Activated CD8-positive, alpha-beta memory T cell treated with anti-CD3 and anti-CD28 coated beads, Interleukin-2, amount 50 U/mL, for 24 hours (primary cell): ENCODE data around the gene THPO.

Experiments used
- DNase-seq: peaks from one replicate; pipeline ENCODE4 v3.0.0-alpha.2; 2020; ENCODE audit errors: extremely low read depth

The THPO gene

GRCh38 chr3:184333700-184334099, 44.3 kb downstream of the THPO start:
- DNase-seq, result no peak

DNA sequence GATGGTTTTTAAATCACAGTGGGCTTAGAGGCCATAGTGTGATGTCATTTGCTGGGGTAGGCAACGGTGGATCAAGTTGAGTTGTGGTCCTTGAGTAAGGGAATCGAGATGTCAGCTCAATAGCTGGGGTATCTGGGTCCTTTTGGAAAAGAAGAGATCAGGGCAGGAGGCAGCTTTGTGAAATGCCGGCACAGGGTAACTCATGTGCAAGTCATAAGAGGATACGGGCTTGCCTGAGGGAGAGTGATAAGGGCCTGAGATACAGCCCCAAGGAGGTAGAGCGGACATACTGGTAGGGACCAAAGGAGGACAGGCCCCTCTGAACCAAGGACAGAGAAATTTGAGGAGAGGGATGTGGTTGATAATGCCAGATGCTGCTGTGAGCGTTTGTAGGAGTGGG, 44.8 kb downstream of the THPO start:
- no peak for DNase-seq

- DNase-seq, result no peak
Measured at GRCh38 chr3:184332370-184333090, 45.5 kb downstream of the THPO start.

GRCh38 chr3:184328516-184328915, 49.5 kb downstream of the THPO start:
- DNase-seq, result no peak

DNA sequence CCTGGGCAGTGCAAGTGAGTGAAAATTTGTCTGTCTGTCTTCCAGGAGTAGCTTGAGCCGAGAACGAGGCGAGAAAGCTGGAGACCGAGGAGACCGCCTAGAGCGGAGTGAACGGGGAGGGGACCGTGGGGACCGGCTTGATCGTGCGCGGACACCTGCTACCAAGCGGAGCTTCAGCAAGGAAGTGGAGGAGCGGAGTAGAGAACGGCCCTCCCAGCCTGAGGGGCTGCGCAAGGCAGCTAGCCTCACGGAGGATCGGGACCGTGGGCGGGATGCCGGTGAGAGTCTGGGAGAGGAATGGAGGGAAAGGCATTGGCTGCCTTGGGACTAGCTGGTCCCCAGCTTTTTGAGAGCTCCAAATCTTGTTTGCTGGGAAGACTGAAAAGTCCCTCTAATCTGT, 50.8 kb downstream of the THPO start:
- no peak for DNase-seq

- DNase-seq, result no peak
Measured at GRCh38 chr3:184325715-184326369, 52.2 kb downstream of the THPO start.

GRCh38 chr3:184325269-184325668, 52.7 kb downstream of the THPO start:
- DNase-seq, result no peak

GRCh38 chr3:184323696-184324095, 54.3 kb downstream of the THPO start:
- DNase-seq, result no peak

DNA sequence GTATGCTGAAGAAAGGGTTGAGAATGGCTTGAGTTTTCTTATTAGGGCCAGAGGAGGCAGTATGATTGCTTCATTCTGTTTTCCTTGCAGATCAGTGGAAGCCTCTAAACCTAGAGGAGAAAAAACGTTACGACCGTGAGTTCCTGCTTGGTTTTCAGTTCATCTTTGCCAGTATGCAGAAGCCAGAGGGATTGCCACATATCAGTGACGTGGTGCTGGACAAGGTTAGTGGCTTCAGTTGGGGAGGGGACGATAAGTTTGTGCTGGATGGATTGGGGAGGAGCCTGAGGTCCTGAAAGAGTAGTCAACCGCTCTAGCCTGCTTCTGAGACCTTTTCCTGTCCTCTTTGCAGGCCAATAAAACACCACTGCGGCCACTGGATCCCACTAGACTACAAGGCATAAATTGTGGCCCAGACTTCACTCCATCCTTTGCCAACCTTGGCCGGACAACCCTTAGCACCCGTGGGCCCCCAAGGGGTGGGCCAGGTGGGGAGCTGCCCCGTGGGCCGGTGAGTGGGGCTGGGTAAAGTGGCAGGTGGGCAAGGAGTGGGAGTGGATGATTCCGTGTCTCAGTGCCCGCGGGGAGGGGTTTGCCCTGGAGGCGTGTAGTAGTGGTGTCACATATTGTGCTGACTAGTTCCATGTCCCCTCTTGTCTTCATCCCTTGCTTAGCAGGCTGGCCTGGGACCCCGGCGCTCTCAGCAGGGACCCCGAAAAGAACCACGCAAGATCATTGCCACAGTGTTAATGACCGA, 55.1 kb downstream of the THPO start:
- no peak for DNase-seq
